Keratinocyte (primary cell): Measurements from ENCODE around the gene ANKDD1B. TPM values are rescaled to one million over a fixed set of nuclear protein-coding genes. Genes with fewer than 3 reads are reported as not detected.
"Not testable (repeated sequence)": the region's sequence is repeated elsewhere in the genome, so short reads cannot be mapped to it uniquely, and the experiment has no call there.

Source experiments
- DNase-seq: peaks from one replicate; pipeline ENCODE4 v3.0.0-alpha.2; 2011; ENCODE audit warnings: low read depth, missing footprints, low spot score
- FAIRE-seq: peaks from 2 replicates; lab custom pipeline; 2011; peaks lifted over from hg19 to GRCh38; lab: Jason Lieb, UNC
- H2AFZ ChIP-seq: 2 replicates; pipeline ENCODE4 v1.6.0; 2012; ENCODE audit warnings: low read length, control low read depth, inconsistent platforms; ENCODE audit not compliant: control insufficient read depth
- H3K27ac ChIP-seq: 2 replicates; pipeline ENCODE4 v1.5.1; 2011; ENCODE audit warnings: low read length; ENCODE audit not compliant: control insufficient read depth, insufficient read depth
- H3K27me3 ChIP-seq: 3 replicates; pipeline ENCODE4 v1.6.0; 2011; ENCODE audit warnings: low read length; ENCODE audit not compliant: control insufficient read depth, insufficient read depth; ENCODE audit errors: extremely low read depth
- H3K36me3 ChIP-seq, 2 experiments: 2 replicates in 1 of 2; 3 replicates in 1 of 2; pipeline ENCODE4 v1.5.1; 2011; ENCODE audit warnings: low read length in 2 of 2, mild to moderate bottlenecking in 1 of 2; ENCODE audit not compliant: control insufficient read depth in 2 of 2, insufficient read depth in 2 of 2; ENCODE audit errors: extremely low read depth in 1 of 2
- H3K4me1 ChIP-seq: 3 replicates; pipeline ENCODE4 v1.5.1; 2011; ENCODE audit warnings: low read length; ENCODE audit not compliant: control insufficient read depth, insufficient read depth; ENCODE audit errors: extremely low read depth
- H3K4me2 ChIP-seq: 3 replicates; pipeline ENCODE4 v1.6.0; 2011; ENCODE audit warnings: low read depth, low read length; ENCODE audit not compliant: control insufficient read depth, insufficient read depth; ENCODE audit errors: extremely low read depth
- H3K4me3 ChIP-seq, 3 experiments: fragments of 200-600 bp in 1 of 3; sonication (generic) in 1 of 3; 2 replicates in 2 of 3; 3 replicates in 1 of 3; pipeline ENCODE4 v1.5.1; 2011 to 2016; ENCODE audit warnings: low read length in 3 of 3, mild to moderate bottlenecking in 3 of 3, control low read depth in 2 of 3, inconsistent platforms in 1 of 3, low read depth in 1 of 3, mixed read lengths in 1 of 3, mixed run types in 1 of 3, moderate library complexity in 1 of 3; ENCODE audit not compliant: control insufficient read depth in 2 of 3, insufficient read depth in 2 of 3; ENCODE audit errors: extremely low read depth in 1 of 3
- H3K79me2 ChIP-seq: 2 replicates; pipeline ENCODE4 v1.6.0; 2012; ENCODE audit warnings: low read length; ENCODE audit not compliant: control insufficient read depth, insufficient read depth
- H3K9ac ChIP-seq: 3 replicates; pipeline ENCODE4 v1.6.0; 2011; ENCODE audit warnings: low read length; ENCODE audit not compliant: control insufficient read depth, insufficient read depth; ENCODE audit errors: extremely low read depth
- H3K9me1 ChIP-seq: 3 replicates; pipeline ENCODE4 v1.6.0; 2011; ENCODE audit warnings: low read length; ENCODE audit not compliant: control insufficient read depth, insufficient read depth; ENCODE audit errors: extremely low read depth
- H3K9me3 ChIP-seq: 2 replicates; pipeline ENCODE4 v1.5.1; 2012; ENCODE audit warnings: low read depth, low read length; ENCODE audit not compliant: control insufficient read depth
- H4K20me1 ChIP-seq: 3 replicates; pipeline ENCODE4 v1.6.0; 2011; ENCODE audit warnings: low read length; ENCODE audit not compliant: control insufficient read depth, insufficient read depth; ENCODE audit errors: extremely low read depth
- EZH2 ChIP-seq: IDR thresholded peaks from one replicate; pipeline ENCODE4 v1.6.1; 2012; ENCODE audit warnings: inconsistent platforms, mild to moderate bottlenecking, low read length, moderate library complexity
- dilution Hi-C: fragments of 300-500 bp; cut with MboI; formaldehyde crosslinking; loops from one replicate; pipeline ENCODE4 v1.7.0; 2020; ENCODE audit warnings: low sequenced_read_pairs; ENCODE audit not compliant: extremely low pct_ligation_motif_present
- polyA plus RNA-seq, 5 experiments: library from polyadenylated mRNA; depleted of rRNA in 3 of 5; stranded (reverse) in 3 of 5; stranded (forward) in 1 of 5; unstranded in 1 of 5; fragments of >200 nt; gene quantifications; 1 replicate in 1 of 5; 2 replicates in 3 of 5; 3 replicates in 1 of 5; pipeline versions ENCODE4 v1.2.1 to v1.2.3, GENCODE V29; 2011 to 2012; ENCODE audit warnings: missing spikeins in 2 of 5, low read depth in 1 of 5, low replicate concordance in 1 of 5
- TF ChIP-seq, protein P1 (sequence below), 3 experiments: IDR thresholded peaks in 1 of 3; conservative IDR thresholded peaks in 1 of 3; optimal IDR thresholded peaks in 1 of 3; 2 replicates in 2 of 3; 3 replicates in 1 of 3; pipeline versions ENCODE3 to v1.5.1; 2011; ENCODE audit warnings: low read length in 3 of 3, mild to moderate bottlenecking in 3 of 3, moderate library complexity in 2 of 3, control low read depth in 1 of 3, inconsistent platforms in 1 of 3; ENCODE audit not compliant: insufficient read depth in 2 of 3; ENCODE audit errors: extremely low read depth in 1 of 3

Gene ANKDD1B
- polyA plus RNA-seq, 1 donor (not counting 4 experiments of a cell fraction or from before 2014, with no cell fraction given) = 1.1 TPM

DNA sequence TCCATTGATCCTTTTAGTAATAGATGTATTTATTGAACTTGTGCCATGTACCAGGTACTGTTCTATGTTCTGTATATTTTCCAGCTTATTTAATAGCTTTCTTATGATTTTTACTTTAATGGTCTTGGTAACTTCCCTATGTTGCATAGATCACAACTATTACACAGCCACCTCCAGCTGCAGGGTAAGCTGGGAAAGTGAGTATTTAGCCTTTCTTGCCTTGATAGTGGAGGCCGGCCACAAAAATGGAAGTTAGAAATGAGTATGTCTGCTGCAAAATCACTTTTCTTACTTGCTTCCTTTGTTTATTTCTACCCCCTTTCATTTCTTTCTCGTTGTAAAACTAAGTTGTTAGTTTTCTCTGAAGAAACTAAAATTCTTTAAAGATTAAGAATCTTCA is 43.1 kb upstream of the ANKDD1B start:
- no peak overlapping the region for H3K4me3 ChIP-seq
- no peaks in the 10 kb centered on the region for H3K27me3 ChIP-seq
- H3K36me3 ChIP-seq = no peaks in the 10 kb centered on the region
- H3K4me1 ChIP-seq = peaks cover 26% of the 10 kb centered on the region
- no peak for FAIRE-seq
- no peak for TF ChIP-seq EZH2
- H3K4me2 ChIP-seq = no peak overlapping the region
- peaks cover 11% of the 10 kb centered on the region for H3K79me2 ChIP-seq
- no peak overlapping the region for H3K9ac ChIP-seq
- H2AFZ ChIP-seq = no peak overlapping the region
- no peaks in the 10 kb centered on the region for H3K9me1 ChIP-seq
- H3K9me3 ChIP-seq = no peaks in the 10 kb centered on the region
- dilution Hi-C loops = no loop called here
- no peaks in the 10 kb centered on the region for H4K20me1 ChIP-seq
- no peak overlapping the region for H3K27ac ChIP-seq
- DNase-seq = no peak

DNA sequence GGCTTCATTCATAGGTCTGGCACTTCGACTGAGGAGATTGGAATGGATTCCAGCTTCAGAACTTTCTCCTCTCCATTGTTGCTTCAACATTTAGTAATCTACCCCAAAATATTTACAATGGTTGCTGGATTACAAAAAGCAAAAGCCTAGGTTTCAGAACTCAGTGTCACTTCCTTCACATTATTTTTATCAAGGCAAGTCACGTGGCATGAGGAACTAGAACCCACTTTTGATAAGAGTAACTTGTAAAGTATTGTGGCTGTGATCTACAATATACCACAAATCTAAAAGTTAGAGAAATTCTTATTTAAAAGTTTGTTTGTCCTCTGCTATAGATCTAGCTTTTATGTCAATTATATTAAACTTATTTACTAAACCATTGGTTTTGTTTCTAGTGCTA is 39.7 kb upstream of the ANKDD1B start:
- no peaks in the 10 kb centered on the region for H3K36me3 ChIP-seq
- no peak overlapping the region for H3K9ac ChIP-seq
- no peaks in the 10 kb centered on the region for H3K9me3 ChIP-seq
- TF ChIP-seq, protein P1, sequence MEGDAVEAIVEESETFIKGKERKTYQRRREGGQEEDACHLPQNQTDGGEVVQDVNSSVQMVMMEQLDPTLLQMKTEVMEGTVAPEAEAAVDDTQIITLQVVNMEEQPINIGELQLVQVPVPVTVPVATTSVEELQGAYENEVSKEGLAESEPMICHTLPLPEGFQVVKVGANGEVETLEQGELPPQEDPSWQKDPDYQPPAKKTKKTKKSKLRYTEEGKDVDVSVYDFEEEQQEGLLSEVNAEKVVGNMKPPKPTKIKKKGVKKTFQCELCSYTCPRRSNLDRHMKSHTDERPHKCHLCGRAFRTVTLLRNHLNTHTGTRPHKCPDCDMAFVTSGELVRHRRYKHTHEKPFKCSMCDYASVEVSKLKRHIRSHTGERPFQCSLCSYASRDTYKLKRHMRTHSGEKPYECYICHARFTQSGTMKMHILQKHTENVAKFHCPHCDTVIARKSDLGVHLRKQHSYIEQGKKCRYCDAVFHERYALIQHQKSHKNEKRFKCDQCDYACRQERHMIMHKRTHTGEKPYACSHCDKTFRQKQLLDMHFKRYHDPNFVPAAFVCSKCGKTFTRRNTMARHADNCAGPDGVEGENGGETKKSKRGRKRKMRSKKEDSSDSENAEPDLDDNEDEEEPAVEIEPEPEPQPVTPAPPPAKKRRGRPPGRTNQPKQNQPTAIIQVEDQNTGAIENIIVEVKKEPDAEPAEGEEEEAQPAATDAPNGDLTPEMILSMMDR (optimal IDR thresholded peaks at IDR 0.05 in 1 of 3, IDR thresholded peaks at IDR 0.05 in 1 of 3, conservative IDR thresholded peaks at IDR 0.05 in 1 of 3; ENCODE audit: extremely low read depth in 1 of 3, insufficient read depth in 2 of 3, low read length in 3 of 3) = no peak
- TF ChIP-seq EZH2 = no peak
- no peak overlapping the region for H3K4me3 ChIP-seq
- H3K27me3 ChIP-seq = no peaks in the 10 kb centered on the region
- no peak overlapping the region for H3K27ac ChIP-seq
- H3K9me1 ChIP-seq = no peaks in the 10 kb centered on the region
- H2AFZ ChIP-seq = no peak overlapping the region
- peaks cover 6% of the 10 kb centered on the region for H3K79me2 ChIP-seq
- H3K4me2 ChIP-seq = no peak overlapping the region
- no peak for FAIRE-seq
- H3K4me1 ChIP-seq = peaks cover 15% of the 10 kb centered on the region
- no peaks in the 10 kb centered on the region for H4K20me1 ChIP-seq
- dilution Hi-C loops = no loop called here
- no peak for DNase-seq

DNA sequence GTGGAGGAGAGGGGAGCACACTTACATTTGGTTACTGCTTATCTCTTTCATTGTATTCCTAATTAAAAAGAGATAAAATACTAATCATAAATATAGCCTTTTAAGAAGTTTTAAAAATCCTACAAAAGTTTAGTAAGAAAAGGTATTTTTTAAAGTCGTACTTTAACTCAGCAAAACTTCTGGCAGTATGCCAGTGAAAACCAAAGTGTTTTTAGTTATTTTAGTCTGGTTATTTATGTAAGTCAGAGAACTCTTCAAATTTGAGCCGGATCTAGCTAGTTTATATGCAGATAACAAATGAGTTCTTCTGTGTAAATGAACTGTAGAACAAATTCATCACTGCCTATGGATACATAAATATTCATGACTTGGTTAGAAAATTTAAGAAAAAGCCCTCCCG is 36.5 kb upstream of the ANKDD1B start:
- no peak overlapping the region for H2AFZ ChIP-seq
- H4K20me1 ChIP-seq = no peaks in the 10 kb centered on the region
- H3K9me3 ChIP-seq = no peaks in the 10 kb centered on the region
- no peaks in the 10 kb centered on the region for H3K27me3 ChIP-seq
- peaks cover 0 to 2% of the 10 kb centered on the region in 2 experiments for H3K36me3 ChIP-seq
- H3K9ac ChIP-seq = no peak overlapping the region
- TF ChIP-seq, protein P1 (optimal IDR thresholded peaks at IDR 0.05 in 1 of 3, IDR thresholded peaks at IDR 0.05 in 1 of 3, conservative IDR thresholded peaks at IDR 0.05 in 1 of 3; ENCODE audit: extremely low read depth in 1 of 3, insufficient read depth in 2 of 3, low read length in 3 of 3) = no peak
- TF ChIP-seq EZH2 = no peak
- no peaks in the 10 kb centered on the region for H3K4me1 ChIP-seq
- DNase-seq (no peak), FAIRE-seq (no peak)
- H3K4me3 ChIP-seq = no peak overlapping the region
- no peaks in the 10 kb centered on the region for H3K79me2 ChIP-seq
- no peaks in the 10 kb centered on the region for H3K9me1 ChIP-seq
- no peak overlapping the region for H3K4me2 ChIP-seq
- dilution Hi-C loops = no loop called here
- H3K27ac ChIP-seq = no peak overlapping the region

DNA sequence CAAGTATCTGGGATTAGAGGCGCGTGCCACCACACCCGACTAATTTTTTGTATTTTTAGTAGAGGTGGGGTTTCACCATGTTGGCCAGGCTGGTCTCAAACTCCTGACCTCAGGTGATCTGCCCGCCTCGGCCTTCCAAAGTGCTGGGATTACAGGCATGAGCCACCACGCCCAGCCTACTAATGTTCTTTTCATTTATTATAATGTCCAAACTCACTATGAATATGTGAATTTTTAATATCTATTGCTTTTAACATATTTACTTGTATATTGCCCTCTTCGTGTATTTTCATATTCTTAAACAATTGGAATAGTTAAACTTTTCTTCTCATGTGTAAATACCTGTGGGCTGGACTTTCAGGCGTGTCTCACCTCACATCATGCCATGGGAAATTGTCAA is 33.0 kb upstream of the ANKDD1B start:
- H3K79me2 ChIP-seq, H3K9me1 ChIP-seq, H2AFZ ChIP-seq, H3K4me2 ChIP-seq, H3K27me3 ChIP-seq, H3K27ac ChIP-seq, H3K9ac ChIP-seq, H4K20me1 ChIP-seq, H3K36me3 ChIP-seq, H3K4me3 ChIP-seq, H3K4me1 ChIP-seq, FAIRE-seq, dilution Hi-C loops, DNase-seq, H3K9me3 ChIP-seq: not testable (repeated sequence)
